Measurements from ENCODE around the gene DCUN1D4.
A peak's percentile ranks its signal among the peaks of the same experiment; 100 is the strongest.

Gene DCUN1D4

DNA sequence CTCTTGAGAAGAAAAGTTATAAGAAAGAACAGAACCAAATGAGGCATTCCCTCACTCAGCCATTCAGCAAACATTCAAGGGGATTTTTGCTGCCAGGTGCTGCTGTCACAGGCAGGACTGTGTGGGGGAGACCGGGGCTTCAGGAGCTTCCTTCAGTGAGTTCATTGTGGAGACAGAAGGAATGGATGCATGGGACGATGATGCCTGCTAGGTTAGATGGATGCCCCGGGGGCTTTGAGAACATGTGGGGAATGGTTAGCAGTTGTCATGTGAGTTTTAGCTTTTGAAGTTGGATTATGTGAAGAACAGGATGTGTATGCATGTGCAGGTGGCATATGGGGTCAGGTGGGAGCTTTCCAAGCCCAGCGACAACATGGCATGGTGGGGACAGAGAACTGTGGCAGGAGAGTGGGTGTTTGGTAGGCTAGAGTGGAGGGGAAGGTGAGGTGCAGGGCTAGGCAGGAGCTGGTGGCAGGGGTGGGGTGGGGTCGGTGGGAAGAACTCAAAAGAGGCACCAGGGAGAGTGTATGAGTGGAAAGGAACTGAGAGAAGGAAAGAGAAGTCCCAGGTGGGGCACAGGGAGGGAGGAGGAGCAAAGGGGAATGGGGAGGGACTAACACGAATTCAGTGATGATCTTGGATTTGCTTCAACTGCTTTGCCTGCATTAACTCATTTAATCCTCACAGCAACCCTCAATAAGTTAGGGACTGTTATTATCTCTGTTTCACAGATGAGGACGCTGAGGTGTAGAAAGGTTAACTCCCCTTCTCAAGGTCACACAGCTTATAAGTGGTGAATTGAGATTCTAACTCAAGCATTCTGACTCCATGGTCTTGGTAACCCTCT is 8.4 kb downstream of the DCUN1D4 start:
- peak; percentile 47 for DNase-seq (ENCODE audit: low read depth, low spot score)
- no peak overlapping the region for H3K4me3 ChIP-seq (ENCODE audit: low read length)

DNA sequence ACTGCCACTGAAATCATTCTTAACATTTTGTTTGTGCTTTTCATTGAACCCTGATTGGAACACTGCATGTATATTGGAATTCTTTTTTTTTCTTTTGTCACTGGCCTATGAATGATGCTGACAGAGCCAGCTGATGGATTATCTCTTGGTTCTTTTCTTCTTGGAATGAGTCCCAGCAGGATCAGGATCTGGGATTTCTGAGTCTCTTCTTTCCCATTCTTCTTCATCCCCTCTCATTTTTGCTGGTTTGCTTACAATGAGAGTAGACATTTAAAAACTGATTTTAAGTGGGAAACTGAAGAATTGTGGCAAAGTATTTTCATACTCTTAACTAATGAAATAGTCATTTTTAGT is 9.0 kb downstream of the DCUN1D4 start:
- H3K4me3 ChIP-seq (ENCODE audit: low read length) = no peak overlapping the region
- no peak for DNase-seq (ENCODE audit: low read depth, low spot score)

DNA sequence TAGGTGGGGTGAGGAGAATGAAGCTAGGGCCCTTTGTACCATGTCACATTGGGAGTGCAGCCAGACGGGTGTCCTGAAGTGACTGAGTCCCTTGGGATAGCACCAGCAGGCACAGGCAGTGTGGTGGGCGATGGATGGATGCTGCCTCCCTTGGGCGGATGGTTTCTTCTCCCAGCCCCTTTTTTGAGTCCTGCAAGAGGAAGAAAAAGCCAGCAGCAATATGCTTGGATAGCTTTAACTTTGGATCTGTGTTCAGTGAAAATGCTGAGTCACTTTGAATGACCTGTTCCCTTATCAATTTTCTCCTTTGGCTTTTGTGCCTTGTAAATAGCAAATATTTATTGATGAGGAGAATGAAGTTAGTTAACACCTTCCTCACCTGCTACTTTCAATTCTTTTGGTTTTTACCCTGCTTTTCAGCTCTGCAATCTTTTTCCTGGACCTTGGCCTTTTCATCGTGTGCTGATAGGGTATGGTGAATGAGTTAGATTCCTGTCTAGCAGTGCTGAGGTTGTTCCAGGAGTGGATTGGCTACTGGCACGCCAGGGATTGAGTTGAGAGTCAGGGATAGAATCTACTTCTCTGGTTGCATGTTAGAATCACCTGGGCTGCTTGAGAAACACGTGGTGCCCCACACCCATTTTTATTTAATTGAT is 10.2 kb downstream of the DCUN1D4 start:
- DNase-seq (ENCODE audit: low read depth, low spot score) = no peak

DNA sequence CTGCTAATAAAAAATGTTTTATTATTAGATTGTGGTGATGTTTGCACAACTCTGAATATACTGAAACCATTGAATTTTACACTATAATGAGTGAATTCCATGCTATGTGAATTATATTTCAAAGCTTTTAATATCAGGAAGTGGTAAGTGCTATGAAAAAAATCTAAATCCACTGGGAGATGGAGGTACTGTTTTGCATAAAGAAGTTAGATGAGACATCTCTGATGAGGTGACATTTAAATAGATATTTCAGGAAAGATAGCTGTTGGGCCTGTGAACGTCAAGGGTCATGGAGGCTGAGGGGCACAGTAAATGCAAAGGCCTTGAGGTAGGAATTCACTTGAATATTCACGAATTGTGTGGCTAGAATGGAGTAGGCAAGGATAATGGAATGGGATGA is 12.3 kb downstream of the DCUN1D4 start:
- no peak overlapping the region for H3K4me3 ChIP-seq (ENCODE audit: low read length)
- no peak for DNase-seq (ENCODE audit: low read depth, low spot score)

More for the DNA sequence above, 10.2 kb downstream of the DCUN1D4 start:
- no peak overlapping the region for H3K4me3 ChIP-seq (ENCODE audit: low read length)

DNA sequence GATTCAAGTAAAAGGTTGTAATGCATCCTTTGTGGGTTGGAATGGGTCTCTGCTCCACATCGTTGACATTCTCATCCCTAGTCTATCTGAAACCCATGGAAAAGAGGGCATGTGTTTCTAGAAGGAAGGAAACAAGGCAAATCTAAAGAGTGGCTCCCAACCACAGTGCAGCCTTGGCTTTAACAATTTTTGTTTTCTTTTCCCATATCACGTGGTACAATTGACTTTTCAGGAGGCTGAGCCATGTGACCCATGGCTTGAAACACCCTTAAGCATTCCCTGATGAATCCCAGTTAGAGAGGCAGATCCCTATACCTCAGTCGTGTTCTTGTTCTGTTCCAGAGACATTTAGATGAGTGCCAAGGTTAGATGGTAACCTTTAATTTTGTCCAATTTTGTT is 12.8 kb downstream of the DCUN1D4 start:
- no peak overlapping the region for H3K4me3 ChIP-seq (ENCODE audit: low read length)

DNA sequence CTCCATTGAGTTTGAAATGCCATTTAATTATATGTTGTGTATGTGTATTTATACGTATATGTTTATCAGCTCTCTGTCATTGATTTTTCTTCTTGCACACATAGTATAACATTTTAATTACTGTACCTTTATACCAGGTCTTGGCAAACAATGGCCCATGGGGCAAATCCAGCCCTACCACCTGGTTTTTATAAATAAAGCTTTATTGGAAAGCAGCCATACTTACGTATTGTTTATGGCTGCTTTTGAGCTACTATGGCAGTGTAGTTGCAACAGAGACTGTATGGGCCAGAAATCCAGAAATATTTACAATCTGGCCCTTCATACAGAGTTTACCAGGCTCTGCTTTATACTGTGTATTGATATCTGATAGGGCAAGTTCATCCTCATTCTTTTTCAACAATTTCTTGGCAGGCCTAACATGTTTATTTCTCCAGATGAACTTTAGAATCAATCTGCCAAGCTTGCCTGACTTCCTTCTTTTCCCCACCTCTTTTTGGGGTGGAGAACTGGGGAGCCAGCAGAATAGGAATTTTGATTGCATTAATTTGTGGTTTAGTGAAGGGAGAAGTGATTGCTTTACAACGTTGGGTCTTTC is 15.8 kb downstream of the DCUN1D4 start:
- H3K4me3 ChIP-seq (ENCODE audit: low read length) = no peak overlapping the region
- DNase-seq (ENCODE audit: low read depth, low spot score) = no peak

More for the DNA sequence above, 12.8 kb downstream of the DCUN1D4 start:
- DNase-seq (ENCODE audit: low read depth, low spot score) = no peak

DNA sequence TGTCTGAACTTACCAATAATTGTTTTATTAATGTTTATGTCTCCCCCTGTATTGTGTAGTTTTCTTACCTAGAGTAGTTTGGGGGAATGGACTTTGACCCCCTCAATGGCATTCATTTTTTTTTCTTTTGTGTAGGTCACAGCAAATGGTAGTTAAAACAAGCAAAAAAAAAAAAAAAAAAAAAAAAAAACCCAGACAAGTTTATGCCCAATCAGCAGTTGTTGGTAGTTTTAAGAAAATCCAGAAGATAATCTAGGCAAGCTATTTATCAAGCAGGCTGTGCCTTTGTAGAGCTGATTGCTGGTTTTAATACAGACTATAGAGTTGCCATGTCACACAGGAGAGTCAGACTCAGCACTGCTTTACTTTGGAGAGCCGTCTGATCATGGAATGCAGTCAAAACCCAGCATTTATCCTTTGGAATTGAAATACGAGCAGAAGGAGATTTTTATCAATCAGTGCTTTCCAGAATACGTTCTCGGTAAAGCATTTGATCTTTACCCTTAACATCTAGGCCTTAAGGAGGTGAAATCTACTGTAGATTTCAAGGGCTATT is 16.6 kb downstream of the DCUN1D4 start:
- no peak for DNase-seq (ENCODE audit: low read depth, low spot score)

DNA sequence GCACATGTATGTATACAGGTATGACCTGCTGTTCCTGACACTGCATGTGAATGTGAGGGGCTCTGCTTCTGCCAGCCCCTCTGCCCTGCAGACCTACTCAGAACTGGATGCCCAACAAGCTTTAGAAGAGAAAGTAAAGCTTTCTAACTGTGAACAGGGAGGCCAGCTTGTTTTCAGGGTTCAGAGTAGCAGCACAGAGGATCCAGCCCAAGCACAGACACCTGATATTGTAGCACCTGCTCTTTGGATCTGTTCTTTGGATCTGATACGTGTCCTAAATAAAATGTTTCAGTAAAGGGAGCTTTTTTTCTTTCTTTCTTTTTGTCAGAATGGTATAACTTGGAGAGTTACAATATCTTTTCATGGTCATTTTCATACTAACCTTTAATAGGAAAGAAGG is 19.2 kb downstream of the DCUN1D4 start:
- no peak overlapping the region for H3K4me3 ChIP-seq (ENCODE audit: low read length)
- no peak for DNase-seq (ENCODE audit: low read depth, low spot score)

More for the DNA sequence above, 16.6 kb downstream of the DCUN1D4 start:
- no peak overlapping the region for H3K4me3 ChIP-seq (ENCODE audit: low read length)

DNA sequence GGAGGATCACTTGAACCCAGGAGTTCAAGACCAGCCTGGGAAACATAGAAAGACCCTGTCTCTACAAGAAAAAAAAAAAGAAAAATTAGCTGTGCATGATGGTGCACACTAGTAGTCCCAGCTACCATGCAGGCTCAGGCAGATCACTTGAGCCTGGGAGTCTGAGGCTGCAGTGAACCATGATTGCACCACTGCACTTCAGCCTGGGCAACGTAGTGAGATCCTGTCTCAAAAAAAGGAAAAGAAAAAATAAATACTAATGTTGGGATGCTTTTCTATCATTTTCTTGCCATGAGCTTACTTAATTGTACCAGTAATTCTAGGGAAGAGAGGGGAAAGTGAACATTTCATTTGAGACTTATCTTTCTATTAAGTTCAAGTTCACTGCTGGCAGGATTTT is 19.8 kb downstream of the DCUN1D4 start:
- DNase-seq (ENCODE audit: low read depth, low spot score) = no peak
- no peak overlapping the region for H3K4me3 ChIP-seq (ENCODE audit: low read length)

DNA sequence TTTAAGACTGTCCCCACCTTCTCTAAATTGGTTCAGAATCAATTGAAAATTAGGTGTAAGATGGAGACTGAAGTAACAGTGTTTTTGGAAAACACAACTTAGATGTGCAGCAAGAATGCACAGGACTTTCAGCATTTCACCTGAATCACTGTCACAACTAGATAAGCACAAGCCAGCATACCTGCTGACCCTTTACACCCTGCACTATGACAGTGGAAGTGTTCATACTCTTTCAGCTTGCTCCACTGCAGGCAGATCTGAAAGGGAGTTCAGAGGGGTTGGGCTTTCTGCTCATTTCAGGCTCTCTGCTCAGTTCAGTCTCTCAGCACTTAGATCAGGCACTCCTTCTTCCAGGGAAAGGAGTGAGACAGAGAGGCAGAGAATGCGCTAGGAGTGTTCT is 22.8 kb downstream of the DCUN1D4 start:
- no peak for DNase-seq (ENCODE audit: low read depth, low spot score)

DNA sequence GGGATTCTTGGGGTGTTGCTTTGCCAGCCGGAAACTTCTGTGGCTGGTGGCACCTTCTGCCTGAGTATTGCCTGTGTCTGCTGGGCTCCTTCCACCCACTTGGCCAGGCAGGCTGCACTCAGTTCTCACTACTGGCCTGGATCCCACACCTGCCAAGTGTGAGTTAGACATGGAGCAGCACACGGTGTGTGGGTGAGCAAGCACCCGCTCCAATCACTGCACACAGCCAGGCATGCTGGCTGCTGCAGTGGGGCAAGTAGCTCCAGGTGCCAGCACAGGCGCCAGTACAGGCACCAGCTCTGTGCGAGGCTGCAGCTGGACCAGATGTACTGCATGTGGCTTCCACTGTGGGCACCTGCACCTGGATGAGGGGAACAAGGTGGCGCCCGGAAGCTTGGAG is 23.9 kb downstream of the DCUN1D4 start:
- DNase-seq (ENCODE audit: low read depth, low spot score) = no peak
- no peak overlapping the region for H3K4me3 ChIP-seq (ENCODE audit: low read length)

More for the DNA sequence above, 22.8 kb downstream of the DCUN1D4 start:
- no peak overlapping the region for H3K4me3 ChIP-seq (ENCODE audit: low read length)

DNA sequence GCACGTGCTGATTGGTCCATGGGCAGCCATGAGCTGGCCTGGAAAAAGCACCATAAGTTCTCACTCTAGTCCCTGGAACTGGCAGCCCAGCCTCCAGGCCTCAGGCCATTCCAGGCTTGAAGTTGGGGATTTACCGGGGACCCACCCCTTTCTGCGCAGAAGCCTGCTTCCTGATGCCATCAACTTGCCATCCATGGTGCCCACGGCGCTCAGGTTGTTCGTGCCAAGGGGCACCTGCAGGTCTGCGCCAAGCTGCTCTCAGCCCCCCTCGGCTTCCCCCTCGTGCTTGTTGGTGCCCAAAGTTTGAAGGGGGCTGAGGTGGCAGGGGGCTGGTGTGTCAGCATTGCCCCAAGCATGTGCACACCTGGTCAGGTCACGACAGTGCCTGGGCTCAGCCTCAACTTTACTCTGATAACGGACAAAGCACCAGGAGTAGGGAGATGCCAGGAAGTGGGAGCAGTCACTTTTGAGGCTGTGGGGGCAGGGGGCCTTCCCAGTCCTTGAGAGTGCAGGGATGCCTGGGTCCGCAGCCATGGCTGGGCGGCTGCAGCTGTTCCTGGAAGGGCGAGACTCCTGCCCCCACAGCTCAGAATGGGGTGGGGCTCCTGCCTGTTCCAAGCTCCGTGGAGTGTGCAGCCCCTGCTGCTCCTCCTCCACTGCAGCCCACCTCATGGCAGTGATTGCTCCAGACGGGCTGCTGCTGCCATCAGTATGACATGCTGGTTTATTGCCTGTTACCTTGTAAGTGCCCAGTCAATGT is 24.9 kb downstream of the DCUN1D4 start:
- no peak overlapping the region for H3K4me3 ChIP-seq (ENCODE audit: low read length)
- no peak for DNase-seq (ENCODE audit: low read depth, low spot score)

DNA sequence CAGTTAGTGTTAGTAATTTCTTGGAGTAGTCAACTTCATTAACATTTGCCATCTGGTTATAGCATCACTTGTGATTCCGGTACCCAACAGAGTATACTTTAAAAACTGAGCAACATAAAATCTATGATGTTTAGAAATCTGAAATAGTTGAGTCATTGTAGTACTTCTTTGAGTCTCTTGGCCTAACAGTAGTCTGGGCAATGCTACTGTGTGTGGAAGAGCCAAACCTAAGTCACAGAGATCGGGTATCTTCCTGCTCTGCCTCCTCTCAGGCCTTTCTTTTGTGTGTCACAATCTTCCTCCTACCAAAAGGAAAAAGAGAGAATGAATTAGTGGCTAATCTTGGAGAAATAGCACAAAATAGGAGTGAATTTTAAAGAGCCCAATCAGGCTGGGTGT is 25.5 kb downstream of the DCUN1D4 start:
- H3K4me3 ChIP-seq (ENCODE audit: low read length) = no peak overlapping the region
- no peak for DNase-seq (ENCODE audit: low read depth, low spot score)

DNA sequence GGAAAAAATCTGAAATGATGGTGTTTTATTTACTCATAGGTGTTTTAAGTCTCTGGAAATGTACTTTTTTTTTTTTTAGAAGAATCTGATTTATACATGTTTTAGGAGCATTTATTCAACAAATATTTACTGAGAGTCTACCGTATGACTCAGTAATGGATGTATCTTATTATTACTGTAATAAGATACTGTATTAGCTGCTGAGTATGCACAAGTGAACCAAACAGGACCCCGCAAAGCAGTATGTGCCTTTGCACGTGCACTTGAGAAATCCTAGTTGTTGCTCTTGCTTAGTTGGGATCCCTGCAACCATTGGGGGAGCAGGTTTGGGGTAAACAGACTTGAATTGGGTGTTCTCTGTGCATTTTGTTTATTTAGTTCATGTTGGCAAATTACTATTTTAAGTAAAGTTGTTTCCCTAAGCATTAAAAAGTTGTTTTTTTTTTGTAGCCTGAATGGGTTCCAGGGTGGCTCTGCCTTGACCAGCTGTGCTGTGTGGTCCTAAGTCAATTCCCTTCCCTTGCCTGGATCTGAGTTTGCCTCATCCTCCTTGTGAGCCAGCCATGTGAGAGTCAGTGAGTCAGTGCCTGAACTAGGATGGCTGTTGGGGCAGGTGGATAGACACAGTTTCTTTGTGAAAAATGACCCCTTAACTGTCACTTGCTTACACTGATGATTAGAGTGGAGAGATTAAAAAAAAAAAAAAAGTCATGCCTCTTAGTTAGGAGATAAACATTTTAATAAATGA is 27.7 kb downstream of the DCUN1D4 start:
- no peak for DNase-seq (ENCODE audit: low read depth, low spot score)

DNA sequence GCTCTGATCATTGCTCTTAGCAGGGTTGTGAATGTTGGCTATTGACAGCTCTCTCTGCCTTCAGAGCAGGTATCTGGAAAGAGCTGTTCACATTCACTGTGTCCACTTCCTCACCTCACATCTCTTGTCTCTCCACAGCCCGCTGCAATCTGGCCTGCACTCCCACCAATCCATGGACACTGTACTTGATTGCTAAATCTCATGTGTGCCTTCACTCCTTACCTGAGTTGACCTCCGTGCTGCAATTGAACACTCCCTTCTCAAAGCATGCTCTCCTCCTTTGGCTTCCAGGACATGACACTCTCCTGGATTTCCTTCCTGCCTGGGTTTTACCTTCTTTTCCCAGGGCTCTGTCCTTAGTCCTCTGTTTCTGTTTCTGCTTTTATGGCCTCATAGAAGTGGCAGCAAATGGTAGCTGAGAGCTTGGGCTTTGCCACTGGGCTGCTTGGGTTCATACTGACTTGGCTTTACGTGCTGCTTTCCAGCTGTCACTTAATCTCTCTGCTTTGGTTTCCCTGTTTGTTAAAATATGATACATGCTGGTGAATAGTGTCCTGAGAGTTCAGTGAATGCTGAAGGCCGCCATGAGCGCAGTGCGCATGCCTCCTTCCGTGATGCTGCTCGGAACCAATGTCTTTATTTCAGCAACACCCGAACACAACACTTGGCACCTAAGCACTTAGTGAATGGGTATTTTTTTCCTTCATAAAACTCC is 29.5 kb downstream of the DCUN1D4 start:
- H3K4me3 ChIP-seq (ENCODE audit: low read length) = no peak overlapping the region
- no peak for DNase-seq (ENCODE audit: low read depth, low spot score)

More for the DNA sequence above, 27.7 kb downstream of the DCUN1D4 start:
- no peak overlapping the region for H3K4me3 ChIP-seq (ENCODE audit: low read length)

DNA sequence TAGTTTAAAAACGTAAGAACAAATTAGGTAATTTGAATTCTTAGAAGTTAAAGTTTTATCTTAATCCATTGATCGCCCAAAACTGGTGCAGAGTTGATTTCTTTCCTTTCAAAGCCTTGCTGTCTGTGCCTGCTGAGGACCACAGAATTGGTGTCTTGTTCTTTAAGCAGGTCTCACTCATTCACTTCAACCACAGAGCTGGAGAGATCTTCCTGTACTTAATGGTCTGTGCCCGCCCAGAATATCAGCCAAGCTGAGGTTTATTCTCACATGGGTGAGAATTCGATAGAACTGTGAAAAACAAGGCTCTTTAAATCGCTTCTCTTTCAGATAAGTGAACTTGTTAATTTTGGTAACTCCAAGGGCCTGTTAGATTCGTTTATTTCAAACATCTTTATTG is 31.6 kb downstream of the DCUN1D4 start:
- no peak overlapping the region for H3K4me3 ChIP-seq (ENCODE audit: low read length)
- DNase-seq (ENCODE audit: low read depth, low spot score) = no peak

DNA sequence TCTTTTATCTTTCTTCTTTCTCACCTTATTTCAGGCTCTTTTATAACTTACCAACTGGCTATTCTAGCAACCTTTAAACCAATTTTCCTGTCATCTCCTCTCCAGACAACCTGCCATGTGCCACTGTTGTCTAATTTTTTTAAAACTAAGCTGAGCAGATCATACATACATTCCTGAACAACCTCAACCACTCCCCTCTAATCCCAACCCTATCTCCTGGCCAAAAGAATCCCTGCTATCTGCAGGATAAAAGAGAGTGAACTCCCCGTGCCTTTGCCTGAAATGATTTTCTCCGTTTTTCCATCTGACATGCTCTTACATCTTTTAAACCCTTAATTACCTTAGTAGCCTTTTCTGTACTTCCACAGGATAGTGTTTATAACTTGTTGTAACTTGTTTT is 35.5 kb downstream of the DCUN1D4 start:
- DNase-seq (ENCODE audit: low read depth, low spot score) = no peak
- no peak overlapping the region for H3K4me3 ChIP-seq (ENCODE audit: low read length)

All from Jurkat, Clone E6-1 (cell line).